ENCODE measurements around the gene PREP. TPM values are rescaled to one million over a fixed set of nuclear protein-coding genes. Genes with fewer than 3 reads are reported as not detected.
"Not testable (repeated sequence)": the region's sequence is repeated elsewhere in the genome, so short reads cannot be mapped to it uniquely, and the experiment has no call there.

PREP gene
- 10 to 100 TPM; 23.8 to 29.6 TPM for total RNA-seq
- long read RNA-seq, transcript PREP-201 (15 exons, 2,905 nt): major isoform, 69 of 86 reads
- long read RNA-seq, partial matches to known transcripts: 1 of 86 reads
- long read RNA-seq, other reads (novel, unspliced or antisense): 16 of 86 reads

GRCh38 chr6:105402939-105403935 is at the start of gene PREP:
PREP (minus strand) TSS chr6:105403082; CDS start chr6:105402891, 191 bp downstream.
- DNase-seq (peak; percentile 91), ATAC-seq (peak; percentile 98 to 99)
- intact Hi-C loops (cut with DNase I): loop anchor here (2.0 to 10.0 kb wide), 2 partner anchors 316 to 318 kb away; no protein-coding TSS in a partner anchor

DNA sequence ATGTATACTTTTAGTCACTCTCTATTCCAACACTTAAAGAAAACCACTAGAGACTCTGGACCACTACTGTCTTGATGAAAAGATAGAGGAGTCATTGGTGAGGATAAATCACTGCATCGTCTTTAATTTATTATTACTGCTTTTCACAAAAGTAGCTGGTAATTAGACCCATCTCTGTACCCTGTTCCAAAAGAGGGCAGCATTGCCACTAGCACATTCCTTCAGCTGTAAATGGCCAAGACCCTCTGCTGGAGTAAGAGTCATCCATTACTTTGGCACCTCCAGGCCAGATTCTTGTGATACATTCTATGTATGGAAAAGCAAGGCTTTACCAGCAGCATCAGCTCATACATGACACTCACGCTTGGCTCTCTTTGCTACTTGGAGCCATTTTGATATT is 49.5 kb upstream of the PREP start:
- DNase-seq: no peak
- intact Hi-C loops (cut with DNase I): no loop called here

DNA sequence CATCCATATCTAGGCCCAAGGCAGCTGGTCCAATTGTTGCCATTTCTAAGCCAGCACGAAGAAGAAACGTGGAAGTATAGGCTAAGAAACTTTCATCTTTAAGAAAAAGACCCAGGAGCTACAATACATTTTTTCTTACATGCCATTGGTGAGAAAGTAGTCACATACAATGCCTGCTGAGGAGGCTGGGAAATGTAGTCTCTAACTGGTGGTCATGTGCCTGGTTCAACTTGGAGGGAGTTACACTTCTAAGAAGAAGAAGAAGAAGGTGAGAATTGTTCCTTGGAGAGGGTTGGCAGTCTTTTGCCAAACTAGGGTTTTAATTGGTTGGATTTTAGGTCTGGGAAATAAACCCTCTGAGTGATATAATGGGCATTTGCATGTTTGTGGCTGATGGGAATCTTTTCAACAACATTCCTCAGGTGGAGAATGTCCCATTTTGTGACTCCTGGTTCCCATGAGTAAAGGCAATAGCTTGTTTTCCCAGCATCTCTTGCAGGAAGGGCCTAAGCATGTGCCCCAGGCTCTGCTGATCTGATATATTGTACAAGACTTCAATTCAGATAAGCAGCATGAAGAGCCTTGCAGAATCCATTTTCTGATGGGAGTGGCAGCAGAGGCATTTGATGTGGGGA is 47.0 kb upstream of the PREP start:
- intact Hi-C loops (cut with DNase I): no loop called here
- ATAC-seq (no peak), DNase-seq (no peak)

More for the DNA sequence above, 49.5 kb upstream of the PREP start:
- no peak for ATAC-seq

- DNase-seq (no peak), ATAC-seq (no peak)
- intact Hi-C loops (cut with DNase I): no loop called here
Observed at GRCh38 chr6:105445481-105445880, 42.6 kb upstream of the PREP start.

GRCh38 chr6:105443941-105444340 is 41.1 kb upstream of the PREP start:
- intact Hi-C loops (cut with DNase I): no loop called here
- ATAC-seq: no peak

GRCh38 chr6:105442369-105442768 is 39.5 kb upstream of the PREP start:
- DNase-seq (no peak), ATAC-seq (no peak)
- intact Hi-C loops (cut with DNase I): no loop called here

More at GRCh38 chr6:105443941-105444340, 41.1 kb upstream of the PREP start:
- no peak for DNase-seq

GRCh38 chr6:105437236-105437635 is 34.4 kb upstream of the PREP start:
- DNase-seq: no peak
- intact Hi-C loops (cut with DNase I): loop anchor here in 1 of 2 donors (10.0 kb wide), 1 partner anchor 868 kb away; no protein-coding TSS in a partner anchor

GRCh38 chr6:105433723-105434122 is 30.8 kb upstream of the PREP start:
- no peak for ATAC-seq
- no peak for DNase-seq
- intact Hi-C loops (cut with DNase I): loop anchor here in 1 of 2 donors (10.0 kb wide), 1 partner anchor 871 kb away; no protein-coding TSS in a partner anchor

More at GRCh38 chr6:105437236-105437635, 34.4 kb upstream of the PREP start:
- ATAC-seq: no peak

DNA sequence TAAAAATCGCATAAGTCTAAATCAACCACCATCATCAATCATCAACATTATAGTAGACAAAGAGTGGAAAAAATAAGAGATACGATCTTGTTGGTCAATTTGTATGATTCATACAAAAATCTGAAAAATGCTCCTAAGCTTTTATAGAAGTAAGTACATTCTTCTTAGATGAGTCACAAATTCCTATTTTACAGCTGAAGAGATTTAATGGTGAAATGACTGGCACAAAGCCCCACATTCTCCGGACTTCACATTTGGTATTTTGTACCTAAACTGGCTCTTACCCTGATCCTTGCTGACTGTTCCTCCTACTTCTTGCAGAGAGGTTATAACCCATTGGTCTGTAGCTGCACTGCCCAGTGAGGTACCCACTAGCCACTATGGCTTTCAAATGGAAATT is 29.9 kb upstream of the PREP start:
- intact Hi-C loops (cut with DNase I): loop anchor here in 1 of 2 donors (10.0 kb wide), 1 partner anchor 872 kb away; no protein-coding TSS in a partner anchor
- DNase-seq: no peak
- ATAC-seq: no peak

DNA sequence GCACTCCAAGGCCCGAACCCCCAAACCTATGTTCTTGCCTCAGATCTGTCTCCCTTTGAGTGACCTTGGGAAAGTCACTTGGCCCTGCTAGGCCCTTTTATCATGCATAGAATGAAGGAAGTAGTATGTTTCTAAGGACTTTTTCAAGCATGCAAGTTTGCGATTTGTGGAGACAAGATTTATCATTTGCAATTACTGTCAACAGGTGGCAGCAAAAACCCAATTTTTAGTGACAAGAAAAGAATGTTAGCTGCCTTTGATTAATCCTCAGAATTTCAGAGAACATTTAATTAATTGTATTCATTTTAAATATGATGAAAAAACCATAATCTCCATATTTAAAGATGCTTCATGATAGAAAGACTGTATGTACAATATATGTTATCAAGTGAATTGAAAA is 28.3 kb upstream of the PREP start:
- DNase-seq: no peak
- intact Hi-C loops (cut with DNase I): loop anchor here in 1 of 2 donors (10.0 kb wide), 1 partner anchor 874 kb away; no protein-coding TSS in a partner anchor

DNA sequence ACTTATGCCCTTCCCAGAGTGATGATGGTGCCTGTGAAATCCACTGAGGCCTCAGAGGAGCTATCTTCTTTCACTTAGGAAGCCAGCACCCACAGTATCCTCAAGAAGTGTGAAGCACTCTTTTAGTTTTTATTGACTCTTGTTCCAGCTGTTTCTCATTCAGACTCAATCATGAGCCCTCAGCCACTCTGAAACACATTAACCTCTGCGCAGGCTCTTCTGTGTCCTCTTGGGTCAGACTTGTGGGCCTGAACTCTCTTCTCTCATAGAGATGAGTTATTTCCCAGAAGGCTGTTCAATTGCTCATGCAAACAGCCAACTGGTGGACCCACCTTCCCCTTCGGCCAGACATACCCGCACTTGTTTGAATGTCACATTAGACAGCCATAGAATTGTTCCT is 27.8 kb upstream of the PREP start:
- no peak for ATAC-seq
- no peak for DNase-seq
- intact Hi-C loops (cut with DNase I): loop anchor here in 1 of 2 donors (10.0 kb wide), 1 partner anchor 874 kb away; no protein-coding TSS in a partner anchor

More for the DNA sequence above, 28.3 kb upstream of the PREP start:
- no peak for ATAC-seq

DNA sequence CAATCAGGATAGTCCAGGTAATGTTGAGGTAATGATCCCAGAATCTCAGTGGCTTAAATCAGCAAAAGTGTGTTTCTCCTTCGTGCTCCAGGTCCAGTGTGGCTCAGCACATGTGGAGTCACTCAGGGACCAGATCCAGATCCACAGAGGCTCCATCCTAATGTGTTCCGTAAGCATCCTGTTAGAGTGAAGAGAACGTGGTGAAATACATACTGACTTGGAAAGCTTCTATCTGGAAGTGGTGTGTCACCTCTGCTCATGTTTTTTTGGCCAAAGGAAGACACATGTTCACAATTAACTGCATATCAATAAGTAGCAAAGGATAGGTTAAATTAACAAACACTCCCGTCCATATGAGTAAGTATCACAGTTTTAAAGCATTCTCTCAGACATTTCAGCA is 26.8 kb upstream of the PREP start:
- DNase-seq (no peak), ATAC-seq (no peak)
- intact Hi-C loops (cut with DNase I): loop anchor here in 1 of 2 donors (10.0 kb wide), 1 partner anchor 875 kb away; no protein-coding TSS in a partner anchor

GRCh38 chr6:105428342-105428957 is 25.6 kb upstream of the PREP start:
- DNase-seq: no peak
- intact Hi-C loops (cut with DNase I): no loop called here
- ATAC-seq: no peak

DNA sequence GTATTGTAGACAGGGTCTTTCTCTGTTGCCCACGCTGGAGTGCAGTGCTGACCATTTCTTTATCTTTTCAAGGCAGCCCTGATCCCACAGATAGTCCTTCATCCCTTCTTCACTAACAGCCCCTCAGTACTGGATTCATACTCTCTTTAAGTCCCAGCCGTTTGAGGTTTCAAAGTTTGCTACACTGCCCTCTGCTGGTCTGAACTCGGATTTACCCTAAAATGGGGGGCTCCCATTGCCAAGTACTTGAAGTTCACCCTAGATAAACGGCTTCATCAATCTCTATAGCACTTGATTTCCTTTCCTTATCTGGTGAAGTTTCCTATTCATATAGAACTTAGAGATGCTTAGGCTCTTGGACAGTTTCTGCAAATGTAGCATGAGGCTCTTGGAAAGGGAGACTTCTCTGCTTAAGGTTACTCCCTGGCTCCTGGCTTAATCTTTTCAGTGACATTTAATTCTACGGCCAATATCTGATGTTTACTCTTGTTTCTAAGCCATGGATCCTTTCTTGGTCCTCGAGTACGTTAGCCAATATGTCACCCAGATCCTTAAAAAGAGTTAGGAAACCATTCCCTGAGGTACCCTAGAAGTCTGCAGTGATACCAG is 21.4 kb upstream of the PREP start:
- peak in 1 of 2 donors; percentile 63 for ATAC-seq
- no peak for DNase-seq
- intact Hi-C loops (cut with DNase I): loop anchor here in 1 of 2 donors (2.0 kb wide), 1 partner anchor 337 kb away; no protein-coding TSS in a partner anchor

DNA sequence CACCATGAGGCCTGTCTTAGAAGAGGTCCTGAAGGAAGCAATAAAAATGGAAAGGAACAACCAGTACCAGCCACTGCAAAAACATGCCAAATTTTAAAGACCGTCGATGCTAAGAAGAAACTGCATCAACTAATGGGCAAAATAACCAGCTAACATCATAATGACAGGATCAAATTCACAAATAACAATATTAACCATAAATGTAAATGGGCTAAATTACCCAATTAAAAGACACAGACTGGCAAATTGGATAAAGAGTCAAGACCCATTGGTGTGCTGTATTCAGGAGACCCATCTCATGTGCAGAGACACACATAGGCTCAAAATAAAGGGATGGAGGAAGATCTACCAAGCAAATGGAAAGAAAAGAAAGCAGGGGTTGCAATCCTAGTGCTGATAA is 14.1 kb upstream of the PREP start:
- ATAC-seq; intact Hi-C loops (cut with DNase I): not testable (repeated sequence)

DNA sequence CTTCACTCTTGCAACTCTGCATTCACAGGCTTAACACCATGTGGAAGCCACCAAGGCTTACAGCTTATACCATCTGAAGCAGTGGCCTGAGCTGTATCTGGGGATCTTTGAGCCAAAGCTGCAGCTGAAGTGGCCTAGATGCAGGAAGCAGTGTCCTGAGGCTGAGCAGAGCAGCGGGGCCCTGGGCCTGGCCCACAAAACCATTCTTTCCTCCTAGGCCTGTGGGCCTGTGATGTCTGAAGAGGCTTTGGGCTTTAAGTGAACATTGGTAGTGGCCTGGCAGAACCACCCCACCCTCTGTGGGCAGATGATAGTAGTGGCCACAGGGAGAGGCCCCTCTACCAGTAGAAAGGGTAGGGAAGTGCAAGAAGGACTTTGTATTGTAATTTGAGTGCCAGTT is 6.9 kb upstream of the PREP start:
- DNase-seq: no peak
- ATAC-seq: no peak
- intact Hi-C loops (cut with DNase I): loop anchor here in 1 of 2 donors (10.0 kb wide), 1 partner anchor 325 kb away; no protein-coding TSS in a partner anchor

More for the DNA sequence above, 14.1 kb upstream of the PREP start:
- not testable (repeated sequence) for DNase-seq

DNA sequence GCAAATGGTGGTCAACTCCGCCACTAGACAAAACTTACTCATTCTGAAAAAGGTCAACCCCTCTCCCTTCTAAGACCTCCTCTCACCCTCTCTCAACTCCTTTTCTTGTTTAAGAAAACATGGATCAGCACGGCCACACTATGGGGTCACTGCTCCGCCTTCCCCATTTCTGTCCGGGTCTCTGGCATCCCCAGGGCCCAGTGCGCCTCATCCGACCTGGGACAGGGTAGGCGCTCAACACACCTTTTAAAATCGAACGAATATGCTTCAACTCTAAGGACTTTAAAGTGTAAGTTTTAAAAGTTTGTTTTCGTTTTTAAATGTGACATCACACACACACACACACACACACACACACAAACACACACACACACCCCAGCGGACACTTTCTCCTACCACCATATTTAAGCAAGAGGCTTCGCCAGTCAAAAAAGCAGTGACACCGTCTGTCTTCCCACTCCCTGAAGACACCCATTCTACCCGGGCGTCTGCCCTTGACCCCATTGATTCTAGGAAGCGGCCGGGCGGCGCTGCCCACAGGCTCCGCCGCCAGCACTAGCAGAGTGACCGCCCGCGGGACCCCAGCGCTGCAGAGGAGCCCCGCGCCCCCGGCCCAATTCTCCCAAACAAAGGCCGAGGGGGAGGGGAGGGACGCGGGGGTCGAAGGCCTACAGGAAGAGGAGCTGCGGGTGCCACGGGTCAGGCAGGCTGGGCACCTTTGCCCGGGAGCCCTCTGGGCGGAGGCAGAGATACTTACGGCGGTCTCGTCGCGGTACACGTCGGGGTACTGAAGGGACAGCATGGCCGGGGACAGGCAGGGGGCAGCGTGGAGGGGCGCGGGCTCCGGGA is 568 bp downstream of the PREP start:
- DNase-seq (no peak), ATAC-seq (peak; percentile 21 to 25)
- intact Hi-C loops (cut with DNase I): loop anchor here (2.0 to 10.0 kb wide), 2 partner anchors 316 to 318 kb away; no protein-coding TSS in a partner anchor

Data from left cardiac atrium (tissue), 4 donors.